ENCODE results near the gene AK5.

The AK5 gene, protein sequence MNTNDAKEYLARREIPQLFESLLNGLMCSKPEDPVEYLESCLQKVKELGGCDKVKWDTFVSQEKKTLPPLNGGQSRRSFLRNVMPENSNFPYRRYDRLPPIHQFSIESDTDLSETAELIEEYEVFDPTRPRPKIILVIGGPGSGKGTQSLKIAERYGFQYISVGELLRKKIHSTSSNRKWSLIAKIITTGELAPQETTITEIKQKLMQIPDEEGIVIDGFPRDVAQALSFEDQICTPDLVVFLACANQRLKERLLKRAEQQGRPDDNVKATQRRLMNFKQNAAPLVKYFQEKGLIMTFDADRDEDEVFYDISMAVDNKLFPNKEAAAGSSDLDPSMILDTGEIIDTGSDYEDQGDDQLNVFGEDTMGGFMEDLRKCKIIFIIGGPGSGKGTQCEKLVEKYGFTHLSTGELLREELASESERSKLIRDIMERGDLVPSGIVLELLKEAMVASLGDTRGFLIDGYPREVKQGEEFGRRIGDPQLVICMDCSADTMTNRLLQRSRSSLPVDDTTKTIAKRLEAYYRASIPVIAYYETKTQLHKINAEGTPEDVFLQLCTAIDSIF

DNA sequence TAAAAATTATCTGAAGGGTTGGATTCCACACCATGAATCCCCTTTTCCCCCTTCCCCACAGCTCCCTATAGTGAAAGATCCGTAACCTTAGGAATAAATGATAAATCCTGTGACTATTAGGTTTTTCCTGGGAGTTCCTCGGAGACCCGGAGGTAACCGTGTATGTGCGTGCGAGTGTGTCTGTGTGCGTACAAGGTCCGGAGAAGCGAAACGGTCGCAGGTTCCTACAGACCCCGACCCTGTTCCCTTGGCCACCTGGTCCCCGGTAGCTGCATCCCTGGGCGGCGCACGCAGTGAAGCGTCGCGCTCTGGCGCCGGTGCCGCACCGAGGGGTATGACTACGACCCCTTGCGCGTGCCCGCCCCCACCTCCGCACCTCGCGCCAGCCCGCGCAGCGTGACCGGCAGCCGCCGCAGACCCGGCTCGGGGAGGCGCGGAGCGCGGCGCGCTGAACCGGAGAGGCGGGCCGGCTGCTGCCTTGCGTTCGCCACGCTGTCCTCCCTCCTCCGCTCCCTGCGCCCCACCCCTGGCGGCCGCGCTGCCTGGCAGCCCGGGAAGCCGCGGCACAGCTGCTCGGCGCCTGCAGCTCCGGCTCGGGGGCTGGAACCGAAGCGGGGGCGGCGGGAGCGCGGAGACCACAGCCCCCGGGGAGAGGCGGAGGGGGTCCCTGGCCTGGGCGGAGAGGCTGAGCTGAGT lies at the start of gene AK5:
Gene AK5 (plus strand): TSS at position 529 of the 696 bp plus-strand sequence. CDS start 295 bp downstream, outside the sequence.
- DNase-seq = peak; percentile 68

DNA sequence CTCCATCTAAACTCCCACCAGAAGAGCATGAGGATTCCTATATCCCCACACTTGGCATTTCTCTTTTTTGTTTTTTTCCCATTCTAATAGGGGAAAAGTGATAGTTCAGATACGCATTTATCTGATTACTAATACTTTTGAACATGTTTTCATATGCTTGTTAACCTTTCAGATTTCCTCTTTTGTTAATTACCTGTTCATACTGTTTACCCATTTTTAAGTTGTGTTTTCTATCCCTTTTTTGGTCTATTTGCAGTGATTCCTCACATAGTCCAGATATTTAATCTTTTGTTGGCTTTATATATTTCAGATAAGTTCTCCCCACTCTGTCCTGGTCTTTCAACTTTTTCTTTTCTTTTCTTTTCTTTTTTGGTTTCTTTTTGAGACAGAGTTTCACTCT lies 49.0 kb upstream of the AK5 start:
- no peak for DNase-seq

DNA sequence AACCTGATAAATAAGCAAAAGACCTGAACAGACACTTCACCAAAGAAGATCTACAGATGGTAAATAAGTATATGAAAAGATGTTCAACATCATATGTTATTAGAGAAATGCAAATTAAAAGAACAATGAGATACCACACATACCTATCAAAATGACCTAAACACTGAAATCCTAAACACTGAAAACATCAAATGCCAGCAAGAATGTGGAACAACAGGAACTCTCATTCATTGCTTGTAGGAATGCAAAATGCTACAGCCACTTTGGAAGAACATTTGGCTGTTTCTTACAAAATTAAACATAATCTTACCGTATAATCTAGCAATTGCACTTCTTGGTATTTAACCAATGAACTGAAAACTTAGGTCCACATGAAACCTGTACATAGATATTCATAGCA lies 47.7 kb upstream of the AK5 start:
- DNase-seq = no peak

DNA sequence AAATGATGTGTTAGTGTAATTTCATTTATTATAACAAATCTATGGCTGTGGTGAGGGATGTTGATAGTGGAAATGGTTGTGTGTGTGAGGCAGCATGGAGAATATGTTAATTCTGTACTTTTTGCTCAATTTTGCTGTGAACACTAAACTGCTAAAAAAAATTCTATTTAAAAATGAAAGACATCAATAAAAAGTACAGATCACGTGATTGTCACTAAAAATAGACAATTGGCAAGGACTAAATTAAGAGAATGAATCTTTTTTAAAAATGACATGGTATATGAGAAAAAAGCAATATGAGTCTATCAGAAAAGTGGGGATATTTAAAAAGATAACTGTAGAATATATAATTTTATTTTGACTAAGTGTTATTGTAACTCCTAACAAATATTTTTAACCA lies 46.9 kb upstream of the AK5 start:
- DNase-seq = no peak

DNA sequence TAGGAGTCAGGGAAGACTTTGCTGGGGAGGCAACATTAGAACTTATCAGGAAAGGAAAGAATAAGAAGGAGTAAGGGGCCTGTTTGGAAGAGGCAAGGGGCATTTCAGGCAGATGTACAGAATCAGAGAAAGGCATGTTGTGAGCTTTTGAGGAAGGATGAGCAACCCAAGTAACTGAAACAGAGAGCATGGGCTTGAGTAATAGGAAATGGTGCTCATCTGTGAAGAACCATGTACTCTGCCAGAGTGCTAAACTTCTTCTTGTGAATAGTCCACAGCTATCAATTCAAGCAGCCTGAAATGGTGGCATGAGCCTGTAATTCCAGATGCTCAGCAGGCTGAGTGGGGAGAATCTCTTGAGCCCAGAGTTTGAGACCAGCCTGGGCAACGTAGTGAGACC lies 43.4 kb upstream of the AK5 start:
- DNase-seq = no peak

DNA sequence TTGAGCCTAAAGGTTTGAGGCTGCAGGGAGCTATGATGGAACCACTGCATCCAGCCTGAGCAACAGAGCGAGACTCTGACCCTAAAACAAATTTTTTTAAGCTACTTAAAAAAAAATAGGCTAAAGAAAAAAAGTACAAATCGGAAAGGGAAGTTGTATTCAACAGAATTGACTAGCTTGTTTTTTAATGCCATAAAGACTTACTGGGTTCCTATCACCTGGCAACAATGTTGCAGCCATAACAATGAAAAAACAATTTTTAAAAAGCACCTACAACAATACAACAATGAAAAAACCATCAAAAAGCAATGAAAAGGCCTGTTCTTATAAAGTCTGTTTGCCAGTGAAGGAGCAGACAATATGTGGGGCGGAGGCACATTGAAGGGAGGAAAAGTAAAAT lies 42.5 kb upstream of the AK5 start:
- DNase-seq = no peak

DNA sequence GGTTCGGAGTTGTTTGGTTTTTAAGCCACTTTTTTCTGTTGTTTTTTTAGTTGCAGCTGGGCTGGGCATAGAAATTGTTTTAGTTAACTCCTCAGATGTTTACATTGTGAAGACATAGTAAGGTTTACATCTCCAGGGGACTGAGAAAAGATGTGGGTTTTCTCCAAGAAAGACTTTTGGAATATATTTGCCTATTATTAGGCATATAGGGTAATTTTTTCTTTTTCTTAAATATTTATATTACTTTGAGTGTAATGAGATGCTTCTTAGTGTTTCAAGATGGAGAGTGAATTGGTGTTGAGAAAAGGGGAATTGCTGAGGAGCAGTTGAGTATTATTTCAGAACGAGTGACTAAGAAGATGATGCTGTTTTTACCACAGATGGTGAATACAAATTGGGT lies 36.0 kb upstream of the AK5 start:
- DNase-seq = no peak

DNA sequence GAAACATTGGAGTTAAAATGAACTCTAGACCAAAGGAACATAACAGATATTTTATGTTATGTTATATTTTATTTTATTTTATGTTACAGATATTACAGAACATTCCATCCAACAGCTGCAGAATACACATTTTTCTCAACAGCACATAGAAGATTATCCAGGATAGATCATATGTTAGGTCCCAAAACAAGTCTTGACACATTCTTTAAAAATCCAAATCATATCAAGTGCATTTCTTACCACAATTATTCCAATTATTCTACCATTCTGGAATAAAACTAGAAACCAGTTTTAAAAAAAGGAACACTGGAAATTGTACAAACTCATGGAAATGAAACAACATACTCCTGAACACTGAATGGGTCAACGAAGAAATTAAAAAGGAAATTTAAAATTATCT lies 31.7 kb upstream of the AK5 start:
- DNase-seq = no peak

DNA sequence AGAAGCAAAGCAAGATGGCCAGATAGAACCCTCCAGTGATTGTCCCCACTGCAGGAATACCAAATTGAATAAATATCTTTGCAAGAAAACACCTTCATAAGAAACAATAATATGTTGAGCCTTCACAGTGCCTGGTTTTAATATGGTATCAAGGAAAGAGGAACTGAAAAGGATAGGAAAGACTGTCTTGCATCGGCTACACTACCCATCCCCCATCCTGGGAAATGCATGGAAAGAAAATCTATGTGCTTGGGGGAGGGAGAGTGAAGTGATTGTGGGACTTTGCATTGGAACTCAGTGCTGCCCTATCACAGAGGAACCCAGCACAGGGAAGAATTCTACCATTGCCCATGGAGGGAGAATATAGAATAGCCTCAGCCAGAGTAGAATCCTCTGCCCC lies 28.6 kb upstream of the AK5 start:
- DNase-seq = no peak

DNA sequence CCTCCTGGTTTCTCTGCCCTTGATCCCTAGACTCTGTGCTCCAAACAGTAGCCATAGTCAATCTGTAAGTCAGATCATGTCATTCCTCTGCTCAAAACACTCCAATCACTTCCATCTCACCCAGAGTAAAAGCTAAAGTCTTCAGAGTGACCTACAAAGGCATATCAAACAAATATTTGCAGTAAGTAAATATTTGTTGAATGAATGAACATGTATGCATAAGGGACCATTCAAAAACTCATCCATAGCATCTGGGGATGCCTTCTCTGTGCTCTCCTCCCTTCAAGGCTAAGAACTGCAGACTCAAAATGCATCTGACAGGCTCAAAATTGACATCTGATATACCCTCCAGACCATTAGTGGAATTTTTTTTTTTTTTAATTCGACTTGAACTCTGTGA lies 18.1 kb upstream of the AK5 start:
- no peak for DNase-seq

DNA sequence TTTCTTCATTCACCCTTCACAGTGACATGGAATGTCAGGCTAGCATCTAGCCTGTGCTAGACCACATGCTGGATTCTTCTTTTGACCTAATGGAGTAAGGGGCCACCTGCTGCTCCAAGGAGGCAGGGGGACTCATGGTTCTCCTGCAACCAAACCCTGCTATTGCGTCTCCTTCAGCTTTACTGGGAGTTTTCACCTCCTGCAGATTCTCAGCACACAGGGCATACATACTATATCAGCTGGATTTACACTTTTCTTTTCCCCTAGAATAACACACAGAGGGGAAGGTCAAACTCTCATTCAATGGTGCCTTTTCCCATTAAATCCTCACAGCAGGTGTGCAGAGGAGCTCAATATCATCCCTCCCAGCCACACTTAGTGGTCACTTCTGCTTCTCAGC lies 16.6 kb upstream of the AK5 start:
- no peak for DNase-seq

DNA sequence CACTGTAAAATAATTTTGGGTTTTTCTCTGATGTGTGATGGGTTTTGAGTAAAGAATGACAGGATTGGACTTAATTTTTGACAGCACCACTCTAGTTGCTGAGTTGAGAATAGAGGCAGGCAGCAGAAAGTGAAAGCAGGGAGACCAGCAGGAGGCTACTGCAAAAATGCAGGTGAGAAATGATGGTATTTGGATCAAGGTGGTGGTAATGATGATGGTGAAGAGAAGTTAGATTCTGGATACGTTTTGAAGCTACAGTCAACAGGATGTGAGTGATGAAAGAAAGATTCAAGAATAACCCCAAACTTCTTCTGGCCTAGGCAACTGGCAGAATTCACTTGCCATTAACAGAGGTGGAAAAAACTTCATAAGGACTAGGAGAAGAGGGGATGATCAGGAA lies 14.8 kb upstream of the AK5 start:
- DNase-seq = no peak

DNA sequence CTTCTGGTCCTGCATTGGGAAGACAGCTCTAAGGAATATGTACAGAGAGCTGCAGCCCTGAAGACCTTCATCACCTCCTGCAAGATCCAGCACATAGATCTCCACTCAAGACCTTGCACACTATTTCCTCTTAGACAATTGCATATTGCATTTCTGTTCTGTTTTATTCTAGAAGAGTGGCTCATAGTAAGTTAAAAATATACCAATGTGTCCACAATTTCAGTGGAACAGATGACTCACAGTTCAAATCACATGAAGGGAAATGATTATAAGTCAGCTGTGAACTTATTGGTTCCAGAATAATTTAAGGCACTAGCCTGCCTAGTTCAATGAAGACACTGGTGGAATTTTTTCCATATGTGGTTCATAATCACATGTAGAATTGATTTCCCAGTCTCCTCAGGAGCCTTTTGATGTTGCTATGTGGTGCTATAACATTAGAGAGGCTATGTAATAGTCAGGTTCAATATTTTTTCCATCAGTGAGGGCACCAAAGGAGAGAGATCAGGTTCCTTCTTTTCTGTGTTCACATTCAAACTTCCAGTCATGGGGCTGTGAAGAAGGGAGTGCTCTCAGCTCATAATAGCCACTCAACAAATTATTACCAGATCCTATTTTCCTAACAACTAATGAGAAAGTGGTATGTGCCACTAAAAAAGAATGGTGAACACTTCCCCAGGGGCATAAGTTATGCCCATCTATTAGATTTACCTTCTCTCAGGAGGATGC lies 9.8 kb upstream of the AK5 start:
- no peak for DNase-seq

DNA sequence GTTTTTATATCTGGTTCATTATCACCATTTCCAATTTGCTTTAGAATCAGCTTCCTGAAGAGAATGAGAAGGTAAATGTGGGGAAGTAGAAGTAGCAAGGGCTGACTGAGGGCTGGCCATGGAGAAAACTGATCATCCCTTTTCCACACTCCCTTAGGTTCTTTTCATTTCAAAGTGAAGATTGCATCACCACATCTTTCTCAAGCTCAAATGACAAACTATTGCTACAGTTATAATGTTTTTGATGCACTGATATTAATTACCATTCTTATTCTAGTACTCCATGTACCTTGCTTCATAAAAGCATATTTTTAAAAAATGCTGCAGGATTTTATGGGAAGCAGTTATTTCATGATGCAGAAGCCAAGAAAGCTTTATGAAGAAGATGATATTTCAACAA lies 7.9 kb upstream of the AK5 start:
- DNase-seq = no peak

DNA sequence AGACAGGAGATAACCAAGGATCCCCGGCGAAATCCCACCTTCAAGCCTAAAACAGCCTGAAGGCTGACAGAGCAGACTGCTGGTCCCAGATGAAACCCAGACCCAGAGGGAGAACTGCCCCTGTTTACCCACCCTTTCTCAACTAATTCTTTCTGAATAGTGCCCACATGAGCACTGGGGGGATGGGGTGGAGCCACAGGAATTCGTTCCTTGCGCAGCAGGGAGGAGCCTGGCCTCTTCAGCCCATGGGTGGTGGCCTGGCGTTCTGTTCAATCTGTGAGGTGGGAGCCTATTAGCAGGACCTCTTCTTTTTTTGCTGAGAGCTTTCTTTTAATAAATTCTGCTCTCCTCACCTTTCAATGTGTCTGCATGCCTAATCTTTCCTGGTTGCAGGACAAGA lies 6.6 kb upstream of the AK5 start:
- DNase-seq = no peak

DNA sequence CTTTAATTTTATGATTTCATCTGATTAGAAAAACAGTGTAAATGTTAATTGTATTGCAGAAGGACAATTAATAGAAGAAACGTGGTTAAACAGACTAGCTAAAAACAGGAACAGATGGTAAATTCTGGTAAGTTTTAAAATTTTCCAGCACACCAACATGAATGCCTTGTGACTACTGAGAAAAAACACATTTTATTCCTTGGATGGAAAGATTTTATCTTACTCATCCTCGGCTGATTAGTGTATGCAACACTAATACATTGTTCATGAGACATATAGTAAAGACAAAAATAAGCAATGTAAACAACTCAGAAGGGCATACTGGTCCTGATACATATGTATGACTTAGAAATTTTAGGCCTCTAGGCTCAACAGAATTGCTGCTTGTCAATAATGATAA lies 4.9 kb upstream of the AK5 start:
- DNase-seq = no peak

DNA sequence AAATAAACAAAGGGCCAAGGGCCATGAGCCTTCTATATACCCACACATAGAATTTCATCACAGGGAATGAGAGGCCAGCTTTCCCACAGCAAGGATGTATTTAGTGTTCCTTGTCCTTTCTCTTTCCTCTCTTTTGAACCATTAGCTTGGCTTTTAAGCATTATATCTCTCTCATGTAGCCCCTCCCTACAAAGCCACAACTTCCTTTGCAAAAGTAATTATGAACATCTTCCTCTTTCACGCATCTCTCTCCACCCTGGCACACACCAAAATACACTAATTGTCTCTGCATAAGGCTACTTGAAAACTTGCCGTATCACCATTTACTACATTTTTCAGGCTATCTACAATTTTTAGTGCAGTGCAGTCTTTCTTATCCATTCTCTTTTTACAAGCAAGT lies 1.9 kb upstream of the AK5 start:
- no peak for DNase-seq

DNA sequence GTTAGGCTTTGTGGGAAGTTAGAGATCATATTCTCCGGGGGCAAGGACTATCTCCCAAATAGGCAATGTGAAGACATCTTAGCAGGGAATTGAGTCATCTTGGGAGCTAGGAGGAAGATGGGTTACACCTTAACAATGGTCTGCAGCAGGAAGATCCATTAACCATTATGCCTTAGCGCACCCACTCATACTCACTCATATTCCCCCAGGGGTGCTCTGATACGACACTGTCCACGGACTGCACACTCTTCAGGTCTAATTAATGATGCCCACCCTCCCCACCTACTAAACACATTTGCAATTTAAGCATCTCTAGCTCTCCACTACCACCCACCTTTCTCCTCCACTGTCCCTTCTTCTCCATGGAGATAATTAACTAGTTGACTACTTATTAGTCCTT lies 857 bp upstream of the AK5 start:
- DNase-seq = no peak

DNA sequence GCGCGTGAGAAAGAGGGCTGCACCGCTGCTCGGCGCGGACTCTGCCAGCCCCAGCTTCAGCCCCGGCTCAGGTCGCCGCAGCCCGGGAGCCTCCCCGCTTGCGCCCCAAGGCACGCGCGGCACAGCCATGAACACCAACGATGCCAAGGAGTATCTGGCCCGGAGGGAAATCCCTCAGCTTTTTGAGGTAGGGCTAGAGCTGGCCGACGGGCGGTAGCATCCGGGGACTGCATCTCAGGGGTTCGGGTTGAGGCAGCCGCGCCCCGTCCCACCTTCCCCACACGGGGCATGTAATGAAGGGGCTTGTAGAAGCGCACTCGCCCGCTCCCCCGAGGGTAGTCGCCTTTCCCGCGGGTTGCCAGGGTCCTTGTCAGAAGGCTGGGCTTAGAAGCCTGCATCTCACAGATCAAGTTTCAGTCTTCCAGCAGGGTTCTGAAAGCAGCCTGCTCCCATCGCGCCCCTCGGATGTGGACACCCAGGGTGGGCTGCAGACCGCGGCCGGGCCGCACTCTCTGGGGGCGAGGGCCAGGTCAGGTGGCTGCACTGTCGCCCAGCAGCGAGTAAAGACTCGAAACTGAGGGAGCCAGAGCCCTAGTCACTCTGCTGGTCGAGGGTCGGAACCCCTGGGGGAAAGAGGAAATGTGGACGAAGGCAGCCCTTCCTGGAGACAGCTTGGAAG lies 507 bp downstream of the AK5 start:
- DNase-seq = peak; percentile 27

DNA sequence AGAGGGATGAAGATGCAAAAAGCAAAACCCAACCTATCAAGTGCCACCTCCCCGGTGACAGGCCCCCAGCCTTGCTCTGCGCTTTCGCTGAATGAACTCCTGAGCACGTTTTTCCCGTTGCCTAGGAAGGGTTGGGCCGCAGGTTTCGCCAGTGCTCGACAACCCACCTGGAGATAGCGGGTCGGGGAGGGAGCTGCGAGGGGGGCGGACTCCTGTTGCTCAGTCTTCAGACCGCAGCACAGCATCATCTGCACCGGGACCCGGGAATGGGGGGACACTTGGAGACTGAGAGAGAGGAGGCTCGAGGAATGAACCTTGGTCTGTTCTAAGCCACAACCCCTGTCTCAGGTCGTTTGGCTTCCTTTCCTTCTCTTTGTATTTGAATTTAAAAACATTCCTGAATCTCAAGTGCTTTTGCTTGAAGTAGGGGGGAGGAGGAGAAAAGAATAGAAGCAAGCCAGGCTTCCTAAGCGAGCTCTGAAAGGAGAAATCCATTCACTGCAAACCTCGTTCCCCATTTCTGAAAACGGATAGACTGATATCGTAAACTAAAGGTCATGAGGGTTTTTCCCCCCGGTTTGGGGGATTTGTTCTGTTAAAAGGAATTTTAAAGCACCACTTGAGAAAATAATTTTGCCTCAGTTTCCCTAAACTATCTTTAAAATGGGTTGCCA lies 1.2 kb downstream of the AK5 start:
- peak; percentile 25 for DNase-seq

DNA sequence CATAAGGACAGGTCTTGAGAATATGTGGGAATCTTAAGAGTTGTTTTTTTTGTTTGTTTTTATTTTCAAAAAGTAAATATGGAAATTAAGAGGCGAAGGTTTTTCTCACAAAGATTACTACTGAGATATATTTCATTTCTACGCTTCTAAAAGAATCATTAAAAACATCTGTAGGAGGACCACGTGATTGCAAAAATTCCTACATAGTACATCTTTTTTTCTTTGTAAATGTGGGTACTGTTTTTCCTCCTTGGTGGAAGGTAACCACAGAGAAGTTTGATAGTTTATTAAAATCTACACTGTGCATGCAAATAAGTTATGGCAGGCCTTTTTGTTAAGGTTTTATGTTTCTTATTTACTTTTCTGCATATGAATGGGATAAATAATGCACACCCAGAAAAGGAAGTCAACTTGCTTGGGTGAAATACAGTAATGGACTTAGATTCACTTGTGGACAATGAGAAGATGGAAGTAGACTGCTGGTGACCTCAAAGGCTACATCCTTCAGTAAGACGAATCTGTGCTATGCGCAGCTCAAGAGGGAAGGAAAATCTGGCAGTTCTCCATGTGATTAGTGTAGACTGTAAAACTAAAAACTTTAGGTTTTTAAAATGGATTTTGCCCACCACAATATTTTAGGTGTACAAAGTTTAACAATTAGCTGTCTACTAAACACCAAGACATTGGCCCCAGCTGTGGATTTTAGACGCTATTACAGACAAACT lies 2.0 kb downstream of the AK5 start:
- no peak for DNase-seq

DNA sequence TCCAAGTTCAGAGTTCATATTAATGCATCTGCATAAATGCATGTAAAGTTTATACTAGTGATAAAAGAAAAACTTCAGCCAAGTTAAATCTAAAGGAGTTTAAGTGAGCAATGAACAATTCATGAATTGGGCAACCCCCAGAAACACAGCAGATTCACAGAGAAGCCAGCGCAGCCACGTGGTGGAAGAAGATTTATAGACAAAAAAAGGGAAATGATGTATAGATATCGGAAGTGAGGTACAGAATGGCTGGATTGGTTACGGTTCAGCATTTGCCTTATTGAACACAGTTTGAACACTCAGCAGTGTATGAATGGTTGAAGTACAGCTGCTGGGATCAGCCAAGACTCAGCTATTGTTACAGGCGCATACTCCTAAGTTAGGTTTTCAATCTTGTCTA lies 5.7 kb downstream of the AK5 start:
- DNase-seq = no peak

All from femur (tissue), 1 donor.